ENCODE results near the gene OGT. TPM values are rescaled to one million over a fixed set of nuclear protein-coding genes. Genes with fewer than 3 reads are reported as not detected.

OGT gene
- total and polyA plus RNA-seq, 10 of the 15 experiments (the other 5 are each of a cell fraction or from before 2014, with no cell fraction given), result 38.2 to 671 (median 107) TPM

- no peak for TF ChIP-seq ATF2 (IDR thresholded peaks at IDR 0.05; ENCODE audit: low read length)
- TF ChIP-seq CBX3 (IDR thresholded peaks at IDR 0.05; ENCODE audit: borderline replicate concordance, low read depth), result no peak
- TF ChIP-seq, protein P1, sequence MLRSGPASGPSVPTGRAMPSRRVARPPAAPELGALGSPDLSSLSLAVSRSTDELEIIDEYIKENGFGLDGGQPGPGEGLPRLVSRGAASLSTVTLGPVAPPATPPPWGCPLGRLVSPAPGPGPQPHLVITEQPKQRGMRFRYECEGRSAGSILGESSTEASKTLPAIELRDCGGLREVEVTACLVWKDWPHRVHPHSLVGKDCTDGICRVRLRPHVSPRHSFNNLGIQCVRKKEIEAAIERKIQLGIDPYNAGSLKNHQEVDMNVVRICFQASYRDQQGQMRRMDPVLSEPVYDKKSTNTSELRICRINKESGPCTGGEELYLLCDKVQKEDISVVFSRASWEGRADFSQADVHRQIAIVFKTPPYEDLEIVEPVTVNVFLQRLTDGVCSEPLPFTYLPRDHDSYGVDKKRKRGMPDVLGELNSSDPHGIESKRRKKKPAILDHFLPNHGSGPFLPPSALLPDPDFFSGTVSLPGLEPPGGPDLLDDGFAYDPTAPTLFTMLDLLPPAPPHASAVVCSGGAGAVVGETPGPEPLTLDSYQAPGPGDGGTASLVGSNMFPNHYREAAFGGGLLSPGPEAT (IDR thresholded peaks at IDR 0.05; ENCODE audit: low read depth), result no peak
- no peak for TF ChIP-seq HSF1 (IDR thresholded peaks at IDR 0.05; ENCODE audit: low read depth, low read length)
- no peak for TF ChIP-seq RUNX3 (IDR thresholded peaks at IDR 0.05; ENCODE audit: low read length)
- TF ChIP-seq BMI1 (IDR thresholded peaks at IDR 0.05; ENCODE audit: borderline replicate concordance), result no peak
- TF ChIP-seq WRNIP1 (IDR thresholded peaks at IDR 0.05; ENCODE audit: borderline replicate concordance, low read depth, low read length), result no peak
- TF ChIP-seq ZBED1 (IDR thresholded peaks at IDR 0.05; ENCODE audit: borderline replicate concordance), result 0 out of 2 replicates have a peak, but pooled peaks have one; percentile 4
These were observed 89.2 kb downstream of the OGT start (continued) for GRCh38 chrX:71622032-71622575.

Data from GM12878 (cell line).